ENCODE results near the gene NXPH1.

- TF ChIP-seq POLR2A (IDR thresholded peaks at IDR 0.05): no peak
- TF ChIP-seq, protein P1, sequence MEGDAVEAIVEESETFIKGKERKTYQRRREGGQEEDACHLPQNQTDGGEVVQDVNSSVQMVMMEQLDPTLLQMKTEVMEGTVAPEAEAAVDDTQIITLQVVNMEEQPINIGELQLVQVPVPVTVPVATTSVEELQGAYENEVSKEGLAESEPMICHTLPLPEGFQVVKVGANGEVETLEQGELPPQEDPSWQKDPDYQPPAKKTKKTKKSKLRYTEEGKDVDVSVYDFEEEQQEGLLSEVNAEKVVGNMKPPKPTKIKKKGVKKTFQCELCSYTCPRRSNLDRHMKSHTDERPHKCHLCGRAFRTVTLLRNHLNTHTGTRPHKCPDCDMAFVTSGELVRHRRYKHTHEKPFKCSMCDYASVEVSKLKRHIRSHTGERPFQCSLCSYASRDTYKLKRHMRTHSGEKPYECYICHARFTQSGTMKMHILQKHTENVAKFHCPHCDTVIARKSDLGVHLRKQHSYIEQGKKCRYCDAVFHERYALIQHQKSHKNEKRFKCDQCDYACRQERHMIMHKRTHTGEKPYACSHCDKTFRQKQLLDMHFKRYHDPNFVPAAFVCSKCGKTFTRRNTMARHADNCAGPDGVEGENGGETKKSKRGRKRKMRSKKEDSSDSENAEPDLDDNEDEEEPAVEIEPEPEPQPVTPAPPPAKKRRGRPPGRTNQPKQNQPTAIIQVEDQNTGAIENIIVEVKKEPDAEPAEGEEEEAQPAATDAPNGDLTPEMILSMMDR (IDR thresholded peaks at IDR 0.05): no peak
Observed at GRCh38 chr7:8514781-8515519, 81.5 kb downstream of the NXPH1 start.

All from lower leg skin (tissue), 3 donors.